IMR-90 (cell line): Measurements from ENCODE around the gene CRB1.

Source experiments
- CEBPB ChIP-seq: IDR thresholded peaks from 2 replicates; pipeline ENCODE4 v1.6.1; 2012; ENCODE audit warnings: low read depth, low read length, improper control_type of control experiment
- MAFK ChIP-seq: IDR thresholded peaks from 2 replicates; pipeline ENCODE4 v1.6.1; 2012; ENCODE audit warnings: low read depth, low read length, improper control_type of control experiment
- MAZ ChIP-seq: IDR thresholded peaks from 2 replicates; pipeline ENCODE4 v1.6.1; 2012; ENCODE audit warnings: low read depth, mild to moderate bottlenecking, low read length, improper control_type of control experiment, moderate library complexity, borderline replicate concordance
- POLR2A ChIP-seq: IDR thresholded peaks from 2 replicates; pipeline ENCODE4 v1.6.1; 2012; ENCODE audit warnings: mild to moderate bottlenecking, low read depth, low read length
- RAD21 ChIP-seq: IDR thresholded peaks from 2 replicates; pipeline ENCODE4 v1.6.1; 2012; ENCODE audit warnings: low read length, improper control_type of control experiment
- RFX5 ChIP-seq: IDR thresholded peaks from 2 replicates; pipeline ENCODE4 v1.8.0; 2012; ENCODE audit warnings: low read depth, mild to moderate bottlenecking, low read length, moderate library complexity
- SMC3 ChIP-seq: fragments of 150-350 bp; IDR thresholded peaks from 2 replicates; pipeline ENCODE4 v1.6.1; 2016; ENCODE audit warnings: low read depth, mild to moderate bottlenecking, antibody characterized with exemption, low read length, moderate library complexity
- TF ChIP-seq, protein P1 (sequence below): conservative IDR thresholded peaks from 2 replicates; pipeline ENCODE4 v1.5.1; 2012; ENCODE audit warnings: mild to moderate bottlenecking, low read depth, low read length, improper control_type of control experiment
- TF ChIP-seq, protein P2 (sequence below): fragments of 150-350 bp; IDR thresholded peaks from 2 replicates; pipeline ENCODE4 v1.6.1; 2017; ENCODE audit warnings: mild to moderate bottlenecking, antibody characterized with exemption, low read length, low read depth

DNA sequence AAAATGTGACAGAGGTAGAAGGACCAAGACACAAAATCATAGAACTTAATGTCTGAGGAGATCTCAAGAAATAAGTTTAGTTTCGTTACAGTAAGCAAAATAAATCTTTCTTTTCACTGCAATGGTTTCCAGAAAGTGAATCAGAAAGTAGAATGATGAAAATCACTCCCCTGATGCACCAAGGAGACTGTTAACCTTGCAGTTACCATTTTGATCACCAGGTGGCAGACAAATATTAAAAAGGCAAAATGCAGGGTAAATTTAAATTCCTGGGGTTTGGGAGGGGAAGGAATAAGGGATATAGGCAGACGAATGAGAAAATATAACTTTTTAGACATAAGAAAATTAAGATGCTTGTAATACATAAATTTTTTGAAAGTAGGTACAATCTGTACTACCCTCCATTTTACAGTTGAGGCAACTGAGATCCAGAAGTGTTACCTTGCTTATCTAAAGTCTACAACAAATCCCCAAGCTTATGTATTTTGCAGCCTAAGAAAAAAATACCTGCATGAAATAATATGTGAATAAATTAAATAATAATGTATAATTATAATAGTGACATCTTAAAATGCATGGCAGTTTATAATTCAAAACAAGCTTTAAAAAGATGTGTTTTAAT, 253.2 kb downstream of the CRB1 start:
- TF ChIP-seq SMC3: peak; percentile 50
- TF ChIP-seq, protein P1, sequence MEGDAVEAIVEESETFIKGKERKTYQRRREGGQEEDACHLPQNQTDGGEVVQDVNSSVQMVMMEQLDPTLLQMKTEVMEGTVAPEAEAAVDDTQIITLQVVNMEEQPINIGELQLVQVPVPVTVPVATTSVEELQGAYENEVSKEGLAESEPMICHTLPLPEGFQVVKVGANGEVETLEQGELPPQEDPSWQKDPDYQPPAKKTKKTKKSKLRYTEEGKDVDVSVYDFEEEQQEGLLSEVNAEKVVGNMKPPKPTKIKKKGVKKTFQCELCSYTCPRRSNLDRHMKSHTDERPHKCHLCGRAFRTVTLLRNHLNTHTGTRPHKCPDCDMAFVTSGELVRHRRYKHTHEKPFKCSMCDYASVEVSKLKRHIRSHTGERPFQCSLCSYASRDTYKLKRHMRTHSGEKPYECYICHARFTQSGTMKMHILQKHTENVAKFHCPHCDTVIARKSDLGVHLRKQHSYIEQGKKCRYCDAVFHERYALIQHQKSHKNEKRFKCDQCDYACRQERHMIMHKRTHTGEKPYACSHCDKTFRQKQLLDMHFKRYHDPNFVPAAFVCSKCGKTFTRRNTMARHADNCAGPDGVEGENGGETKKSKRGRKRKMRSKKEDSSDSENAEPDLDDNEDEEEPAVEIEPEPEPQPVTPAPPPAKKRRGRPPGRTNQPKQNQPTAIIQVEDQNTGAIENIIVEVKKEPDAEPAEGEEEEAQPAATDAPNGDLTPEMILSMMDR: peak; percentile 60
- TF ChIP-seq CEBPB: no peak
- TF ChIP-seq, protein P2, sequence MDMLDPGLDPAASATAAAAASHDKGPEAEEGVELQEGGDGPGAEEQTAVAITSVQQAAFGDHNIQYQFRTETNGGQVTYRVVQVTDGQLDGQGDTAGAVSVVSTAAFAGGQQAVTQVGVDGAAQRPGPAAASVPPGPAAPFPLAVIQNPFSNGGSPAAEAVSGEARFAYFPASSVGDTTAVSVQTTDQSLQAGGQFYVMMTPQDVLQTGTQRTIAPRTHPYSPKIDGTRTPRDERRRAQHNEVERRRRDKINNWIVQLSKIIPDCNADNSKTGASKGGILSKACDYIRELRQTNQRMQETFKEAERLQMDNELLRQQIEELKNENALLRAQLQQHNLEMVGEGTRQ: no peak
- TF ChIP-seq POLR2A: no peak
- no peak for TF ChIP-seq RFX5
- peak; percentile 43 for TF ChIP-seq RAD21
- TF ChIP-seq MAFK: no peak
- TF ChIP-seq MAZ: 0 out of 2 replicates have a peak, but pooled peaks have one; percentile 24
